HG02642 (cell line): ENCODE results near the gene TRIM29.
A peak's percentile ranks its signal among the peaks of the same experiment; 100 is the strongest.
"Not testable (repeated sequence)": the region's sequence is repeated elsewhere in the genome, so short reads cannot be mapped to it uniquely, and the experiment has no call there.

ENCODE experiments used
- ATAC-seq: cut with Tn5 transposase; IDR thresholded peaks from one replicate; pipeline ENCODE4 v1.9.1; 2021; ENCODE audit warnings: mild to moderate bottlenecking; ENCODE audit not compliant: unreplicated experiment, poor library complexity

Gene TRIM29, protein sequence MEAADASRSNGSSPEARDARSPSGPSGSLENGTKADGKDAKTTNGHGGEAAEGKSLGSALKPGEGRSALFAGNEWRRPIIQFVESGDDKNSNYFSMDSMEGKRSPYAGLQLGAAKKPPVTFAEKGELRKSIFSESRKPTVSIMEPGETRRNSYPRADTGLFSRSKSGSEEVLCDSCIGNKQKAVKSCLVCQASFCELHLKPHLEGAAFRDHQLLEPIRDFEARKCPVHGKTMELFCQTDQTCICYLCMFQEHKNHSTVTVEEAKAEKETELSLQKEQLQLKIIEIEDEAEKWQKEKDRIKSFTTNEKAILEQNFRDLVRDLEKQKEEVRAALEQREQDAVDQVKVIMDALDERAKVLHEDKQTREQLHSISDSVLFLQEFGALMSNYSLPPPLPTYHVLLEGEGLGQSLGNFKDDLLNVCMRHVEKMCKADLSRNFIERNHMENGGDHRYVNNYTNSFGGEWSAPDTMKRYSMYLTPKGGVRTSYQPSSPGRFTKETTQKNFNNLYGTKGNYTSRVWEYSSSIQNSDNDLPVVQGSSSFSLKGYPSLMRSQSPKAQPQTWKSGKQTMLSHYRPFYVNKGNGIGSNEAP

DNA sequence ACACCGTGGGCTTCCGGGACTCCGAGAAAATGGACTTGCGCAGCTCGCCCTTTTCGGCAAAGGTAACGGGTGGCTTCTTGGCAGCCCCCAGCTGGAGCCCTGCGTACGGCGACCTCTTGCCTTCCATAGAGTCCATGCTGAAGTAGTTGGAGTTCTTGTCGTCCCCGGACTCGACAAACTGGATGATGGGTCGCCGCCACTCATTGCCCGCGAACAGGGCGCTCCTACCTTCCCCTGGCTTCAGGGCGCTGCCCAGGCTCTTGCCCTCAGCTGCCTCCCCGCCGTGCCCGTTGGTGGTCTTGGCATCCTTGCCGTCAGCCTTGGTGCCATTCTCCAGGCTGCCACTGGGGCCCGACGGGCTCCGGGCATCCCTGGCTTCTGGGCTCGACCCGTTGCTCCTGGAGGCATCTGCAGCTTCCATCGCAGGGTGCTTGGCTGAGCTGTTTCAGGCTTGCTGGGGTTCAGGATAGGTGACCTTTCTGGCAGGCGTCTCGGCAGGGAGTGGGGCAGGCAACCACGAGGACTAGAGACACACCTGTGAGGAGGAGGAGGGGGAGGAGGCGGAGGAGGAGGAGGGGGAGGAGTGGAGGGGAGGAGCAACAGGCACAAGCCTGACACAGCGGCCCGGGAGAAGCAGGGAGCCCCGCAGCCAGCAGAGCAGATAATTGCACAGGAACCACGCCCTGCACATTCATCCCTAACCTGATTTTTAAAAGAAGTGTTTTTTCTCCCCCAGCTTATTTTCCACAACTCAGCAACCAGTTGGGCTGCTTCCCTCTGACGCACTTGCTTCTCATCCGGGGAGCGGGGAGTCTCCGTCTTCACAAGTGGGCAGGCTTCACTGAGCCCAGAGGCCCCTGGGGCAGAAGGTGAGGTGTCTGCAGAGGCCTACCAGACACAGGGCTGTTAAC is at the start of gene TRIM29:
Gene TRIM29, minus strand, starts transcription at position 503 of the 911 bp plus-strand sequence. Its CDS starts 82 bp downstream, at position 421.
- ATAC-seq = no peak

DNA sequence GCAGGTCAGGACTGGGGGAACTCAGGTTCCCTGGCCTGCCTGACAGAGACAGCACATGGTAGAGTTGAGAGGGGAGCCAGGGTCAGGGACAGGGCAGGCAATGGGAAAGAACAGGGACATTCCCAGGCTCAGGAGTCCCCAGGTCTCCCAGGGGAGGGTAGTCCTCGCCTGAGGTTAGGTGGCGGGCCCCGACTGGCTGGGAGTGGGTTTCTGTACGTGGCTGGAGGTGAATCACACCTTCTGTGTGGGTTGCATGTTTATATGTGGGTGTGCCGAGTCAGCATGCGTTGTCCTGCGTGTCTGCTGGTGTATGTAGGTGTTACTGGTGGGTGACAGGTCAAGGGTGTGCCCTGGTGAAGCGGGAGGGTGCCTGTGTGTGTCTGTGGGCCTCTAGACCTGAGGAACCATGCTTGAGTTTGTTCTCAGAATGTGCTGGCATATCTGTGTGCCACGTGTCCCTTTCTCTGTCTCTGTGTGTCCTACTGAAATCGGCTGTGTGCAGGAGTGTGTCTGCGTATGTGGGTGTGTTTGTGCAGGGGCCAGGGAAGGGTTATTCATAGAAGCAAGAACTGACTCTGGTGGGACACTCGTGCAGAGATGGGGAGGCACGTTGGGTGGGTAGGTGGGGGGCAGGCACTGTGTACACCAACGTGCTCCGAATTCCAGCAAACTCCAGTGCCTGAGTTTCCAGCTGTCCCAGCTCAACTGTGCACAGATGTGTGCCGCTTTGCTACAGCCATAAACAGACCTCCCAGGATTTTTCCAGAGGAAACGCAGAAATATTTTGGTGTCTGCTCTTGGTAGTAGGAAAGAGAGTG is 49.1 kb upstream of the TRIM29 start:
- peak; percentile 58 for ATAC-seq

DNA sequence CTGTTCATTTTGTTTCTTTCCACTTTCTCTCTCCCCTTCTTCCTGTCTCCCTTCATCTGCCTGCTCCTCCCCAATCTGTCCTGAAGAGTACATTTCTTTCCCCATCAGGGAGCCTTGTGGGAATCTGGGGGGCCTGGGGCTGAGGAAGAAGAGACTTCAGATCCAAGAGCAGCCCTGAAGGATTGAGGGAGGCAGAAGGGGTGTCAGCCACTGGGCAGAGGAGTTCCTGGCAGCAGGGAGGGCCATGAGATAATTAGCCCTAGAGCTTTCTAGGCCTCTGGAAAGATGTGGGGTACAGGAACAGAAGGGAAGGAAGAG is 48.5 kb upstream of the TRIM29 start:
- ATAC-seq = no peak

DNA sequence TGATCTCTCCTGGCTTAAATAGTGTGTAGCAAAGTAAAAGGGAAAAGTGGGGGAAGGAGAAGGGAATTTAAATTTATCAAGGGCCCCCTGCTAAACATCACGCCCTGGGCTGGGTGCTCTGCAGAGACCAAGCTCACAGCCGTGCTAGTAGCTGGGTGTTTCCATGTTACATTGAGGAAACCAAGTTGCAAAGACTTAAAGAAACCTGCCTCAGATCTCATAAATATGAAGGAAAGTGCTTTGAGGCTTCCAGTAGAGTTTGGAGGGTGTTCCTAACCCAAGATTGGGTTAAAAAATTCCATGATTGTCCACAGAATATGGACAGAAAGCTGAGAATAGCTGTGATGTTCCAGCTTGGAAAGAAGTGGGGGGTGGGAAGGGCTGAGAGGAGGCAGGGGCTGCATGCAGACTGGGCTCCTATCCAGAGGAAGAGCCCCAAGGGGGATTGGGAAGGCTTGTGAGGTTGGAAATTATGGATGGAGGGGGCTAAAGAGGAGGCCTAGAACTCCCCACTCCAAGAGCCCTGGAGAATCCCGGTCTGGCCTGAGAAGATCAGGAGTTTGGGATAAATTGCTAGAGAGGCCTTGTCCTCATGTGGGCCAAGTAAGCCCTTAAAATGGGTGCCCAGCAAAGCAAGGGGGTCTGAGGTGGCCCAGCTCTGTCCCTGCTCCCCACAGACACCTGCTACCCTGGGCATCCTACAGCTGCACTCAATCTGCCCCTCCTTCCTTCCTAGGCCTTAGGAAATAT is 48.0 kb upstream of the TRIM29 start:
- ATAC-seq = no peak

DNA sequence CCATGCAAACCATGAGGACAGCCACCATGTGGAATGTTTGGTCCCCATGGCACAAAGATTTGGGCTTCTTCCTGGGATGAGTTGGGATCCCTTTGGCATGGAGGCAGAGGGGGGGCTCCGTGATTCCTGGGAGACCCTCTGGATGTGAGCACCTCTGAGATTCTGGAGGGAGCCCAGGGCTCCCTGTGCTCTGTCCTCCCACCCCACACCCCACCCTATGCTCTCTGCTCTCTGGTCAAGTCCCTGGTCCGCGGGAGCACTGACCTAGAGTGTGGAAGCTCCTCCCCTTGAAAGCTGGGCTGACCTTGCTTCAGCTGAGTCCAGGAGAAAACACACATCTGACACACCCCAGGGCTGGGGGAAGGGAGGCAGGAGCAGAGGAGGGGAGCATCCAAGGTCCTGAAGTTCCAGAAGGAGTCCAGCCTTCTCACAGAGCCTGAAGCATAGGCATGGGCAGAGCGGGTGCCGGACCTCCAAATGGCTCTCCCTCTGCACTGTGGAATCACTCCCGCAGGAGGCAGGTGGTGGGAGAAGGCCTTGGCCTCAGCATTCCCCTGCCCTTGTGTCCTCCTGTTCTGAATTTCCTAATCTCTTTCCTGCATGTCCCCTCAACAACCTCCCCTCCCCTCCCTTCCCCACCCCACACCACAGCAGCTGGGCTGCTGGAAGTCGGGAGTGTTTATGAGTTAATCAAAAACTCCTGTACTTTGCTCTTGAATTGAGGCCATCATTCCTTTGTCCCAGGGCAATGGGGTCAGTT is 47.2 kb upstream of the TRIM29 start:
- ATAC-seq = no peak

DNA sequence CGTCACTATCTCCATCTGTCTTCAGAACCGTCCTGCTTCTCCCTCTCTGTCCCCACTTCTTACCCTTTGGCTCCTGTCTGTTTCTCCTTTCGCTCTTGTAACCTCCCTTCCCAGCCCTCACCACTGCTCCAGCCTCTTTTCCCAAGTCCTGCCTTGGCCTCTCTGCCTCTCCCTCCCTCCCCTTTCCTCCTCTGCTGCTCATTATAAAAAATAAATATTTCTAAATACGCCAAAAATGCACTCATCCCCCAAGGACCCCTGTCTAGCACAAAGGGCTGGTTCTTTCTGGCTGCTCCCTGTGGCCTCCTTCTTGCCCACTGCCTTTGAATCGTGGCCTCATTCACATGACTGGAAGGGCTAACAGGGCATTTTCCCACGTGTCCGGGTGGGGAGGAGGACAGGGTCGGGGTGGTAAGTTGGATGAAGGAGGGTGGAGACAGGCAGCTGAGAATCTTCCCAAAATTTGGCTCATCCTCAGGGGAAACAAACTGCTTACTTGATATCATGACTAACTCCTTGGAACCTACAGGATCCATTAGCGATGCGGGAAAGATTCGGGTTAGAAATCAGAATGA is 46.5 kb upstream of the TRIM29 start:
- no peak for ATAC-seq

DNA sequence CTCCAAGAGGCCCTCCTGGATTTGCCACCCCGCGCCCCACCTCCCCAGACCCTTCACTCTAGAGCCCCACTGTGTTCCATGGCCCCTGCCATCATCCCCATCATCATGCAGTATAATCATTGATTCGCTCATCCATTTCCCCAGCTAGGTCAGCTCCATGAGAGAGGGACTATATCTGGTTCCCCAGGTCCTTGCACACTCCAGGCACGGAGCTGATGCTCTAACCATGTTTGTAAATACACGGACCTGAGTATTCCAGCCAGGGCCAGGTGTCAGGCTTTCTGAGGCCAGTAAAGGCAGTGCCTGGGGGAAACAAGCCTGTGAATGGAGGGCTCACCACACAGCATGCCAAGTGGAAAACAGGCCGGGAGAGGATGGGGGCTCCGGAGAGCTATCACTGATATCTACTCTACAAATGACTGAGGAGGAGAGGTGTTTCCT is 45.8 kb upstream of the TRIM29 start:
- ATAC-seq = no peak

DNA sequence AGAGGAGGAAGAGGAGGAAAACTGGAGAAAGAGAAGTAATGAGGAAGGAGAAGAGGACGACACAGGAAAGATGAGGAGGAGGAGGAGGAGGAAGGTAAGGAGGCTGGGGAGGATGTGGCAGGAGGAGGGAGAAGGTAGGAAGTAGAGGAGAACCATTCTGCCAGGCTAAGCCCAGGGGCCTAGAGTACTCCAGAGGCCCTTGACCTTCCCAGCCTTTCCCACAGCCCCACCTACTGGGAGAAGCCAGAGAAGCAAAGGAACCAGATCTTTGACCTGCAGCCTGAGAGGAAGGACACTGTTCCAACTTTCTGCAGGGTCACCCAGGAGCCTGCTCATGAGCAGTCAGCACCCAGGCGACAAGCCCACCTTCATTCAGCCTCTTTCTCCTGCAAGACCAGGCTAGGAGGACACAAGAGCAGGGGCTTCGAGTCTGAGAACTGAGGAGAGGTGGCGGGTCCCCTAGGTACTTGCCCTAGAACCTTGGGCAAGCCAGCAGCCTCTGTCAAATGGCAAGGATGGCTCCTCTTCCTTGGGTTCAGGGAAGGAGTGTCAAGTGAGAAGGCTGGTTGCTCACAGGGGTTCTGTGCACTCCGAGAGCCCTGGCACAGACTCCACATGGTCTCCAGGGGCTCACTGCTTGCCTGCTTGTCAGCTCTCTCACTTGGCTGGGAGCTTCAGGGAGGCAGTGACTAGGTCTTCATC is 45.0 kb upstream of the TRIM29 start:
- no peak for ATAC-seq

DNA sequence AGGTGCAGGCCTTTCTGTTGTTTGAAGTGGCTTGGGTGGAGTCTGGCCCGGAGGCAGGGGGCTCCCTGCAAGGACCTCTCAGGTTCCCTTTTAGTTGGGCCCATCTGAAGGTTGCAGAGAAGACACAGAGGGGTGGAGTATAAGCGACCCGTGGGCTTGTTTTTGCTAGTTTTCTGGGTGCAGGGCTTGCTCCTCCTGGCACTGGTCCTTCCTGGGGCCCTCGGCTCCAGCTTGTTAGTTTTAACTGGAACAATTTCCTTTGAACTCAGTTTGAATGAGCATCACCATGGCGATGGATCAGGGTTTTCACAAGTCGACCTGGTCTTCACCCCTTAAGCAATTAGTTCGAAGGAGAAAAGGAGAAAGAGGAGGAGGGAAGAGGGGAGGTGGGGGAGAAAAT is 44.5 kb upstream of the TRIM29 start:
- ATAC-seq = no peak

DNA sequence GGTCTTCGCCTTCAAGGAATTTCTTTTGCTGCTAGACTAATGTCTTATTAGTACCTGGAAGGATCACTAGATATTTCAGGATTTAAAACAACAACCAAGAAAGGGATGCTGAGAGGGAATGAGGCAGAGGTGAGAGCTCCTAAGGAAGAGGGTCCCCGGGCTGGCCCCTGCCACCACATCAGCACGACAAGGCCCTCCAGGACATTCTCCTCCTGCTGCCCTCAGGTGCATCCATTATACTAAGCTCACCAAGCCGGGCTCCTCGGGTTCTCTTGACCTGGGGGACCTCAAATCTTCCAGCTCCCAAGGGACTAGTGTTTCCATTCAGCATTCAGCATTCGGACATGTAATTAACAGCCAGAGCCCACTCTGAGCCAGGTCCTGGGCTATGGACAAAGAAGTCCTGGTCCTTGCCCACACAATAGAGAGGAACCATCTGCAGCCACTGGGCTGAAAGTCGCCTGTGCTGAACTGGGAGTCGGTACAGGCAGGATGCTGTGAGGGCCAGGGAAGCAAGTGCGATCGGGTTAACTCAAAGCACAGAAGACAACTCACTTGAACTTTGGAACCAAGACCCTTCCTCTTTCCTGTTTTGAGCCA is 43.6 kb upstream of the TRIM29 start:
- no peak for ATAC-seq

DNA sequence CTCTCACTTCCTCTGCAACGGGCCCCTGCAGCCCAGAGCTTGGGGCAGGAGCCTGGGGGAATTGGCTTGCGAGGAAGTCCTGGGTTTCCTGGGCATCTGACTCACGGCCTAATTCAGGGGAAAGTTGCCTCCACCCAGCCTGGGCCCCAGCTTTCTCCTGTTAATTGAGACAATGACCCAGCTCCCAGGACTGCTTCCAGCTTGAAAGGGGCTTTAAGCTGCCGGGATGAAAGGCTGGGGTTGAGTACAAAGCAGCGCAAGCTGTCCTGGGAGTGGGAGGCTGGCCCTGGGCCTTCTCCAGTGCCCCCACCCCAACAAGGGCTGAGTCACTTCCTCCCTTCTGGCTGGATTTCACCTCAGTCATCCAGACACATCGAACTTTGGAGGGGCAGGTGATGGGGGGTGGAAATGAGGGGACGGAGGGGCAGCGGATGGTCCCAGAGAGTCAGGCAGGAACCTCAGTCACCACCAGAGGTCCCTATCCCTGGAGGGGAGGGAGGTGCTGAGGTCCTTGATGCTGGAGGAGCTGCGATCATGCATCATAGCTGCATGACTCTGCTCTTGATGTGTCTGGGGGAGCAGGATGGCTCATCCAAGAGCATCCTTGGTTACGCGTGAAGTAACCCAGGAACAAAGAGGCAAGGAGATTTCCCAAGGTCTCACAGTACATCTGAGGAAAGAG is 42.8 kb upstream of the TRIM29 start:
- ATAC-seq = no peak

DNA sequence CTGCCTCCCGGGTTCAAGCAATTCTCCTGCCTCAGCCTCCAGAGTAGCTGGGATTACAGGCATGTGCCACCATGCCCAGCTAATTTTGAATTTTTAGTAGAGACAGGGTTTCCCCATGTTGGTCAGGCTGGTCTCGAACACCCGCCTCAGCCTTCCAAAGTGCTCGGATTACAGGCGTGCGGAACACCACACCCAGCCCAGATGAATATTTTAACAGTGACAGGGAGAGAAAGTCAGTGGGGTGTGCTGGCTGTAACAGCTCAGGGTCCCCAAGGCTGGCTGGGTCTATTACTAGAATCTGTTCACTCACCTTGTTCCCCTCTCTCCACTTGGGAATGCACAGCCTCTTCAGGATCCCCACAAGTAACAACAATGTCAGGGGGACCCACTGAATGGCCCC is 42.1 kb upstream of the TRIM29 start:
- ATAC-seq = not testable (repeated sequence)

DNA sequence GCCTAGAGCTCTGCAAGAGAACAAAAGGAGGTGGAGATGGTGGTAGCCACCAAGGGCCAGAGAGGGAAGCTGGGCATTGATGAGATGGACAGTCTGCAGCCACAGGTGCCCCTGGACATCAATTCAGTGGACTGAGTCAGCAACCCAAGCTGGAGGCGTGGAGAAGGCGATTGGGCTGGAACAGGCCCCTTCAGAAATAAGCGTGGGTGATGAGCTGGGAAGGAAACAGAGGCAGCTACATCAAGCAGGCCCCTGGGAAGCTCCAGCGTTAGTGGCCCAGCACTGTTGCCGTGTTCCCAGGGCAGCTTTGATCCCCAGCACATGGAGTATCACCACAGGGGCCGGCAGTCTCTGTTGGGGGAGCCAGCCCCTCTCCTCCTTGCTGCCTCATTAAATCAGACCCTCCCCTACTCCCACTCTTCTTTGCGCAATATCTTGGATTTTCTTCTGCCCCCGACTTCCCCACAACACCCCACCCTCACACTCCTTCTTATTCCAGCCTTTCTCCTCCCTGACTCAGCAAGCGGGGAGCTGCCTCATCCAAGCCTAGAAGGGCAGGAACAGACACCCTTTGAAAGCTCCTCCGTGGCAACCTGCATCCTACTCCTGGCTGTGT is 41.3 kb upstream of the TRIM29 start:
- ATAC-seq = no peak

DNA sequence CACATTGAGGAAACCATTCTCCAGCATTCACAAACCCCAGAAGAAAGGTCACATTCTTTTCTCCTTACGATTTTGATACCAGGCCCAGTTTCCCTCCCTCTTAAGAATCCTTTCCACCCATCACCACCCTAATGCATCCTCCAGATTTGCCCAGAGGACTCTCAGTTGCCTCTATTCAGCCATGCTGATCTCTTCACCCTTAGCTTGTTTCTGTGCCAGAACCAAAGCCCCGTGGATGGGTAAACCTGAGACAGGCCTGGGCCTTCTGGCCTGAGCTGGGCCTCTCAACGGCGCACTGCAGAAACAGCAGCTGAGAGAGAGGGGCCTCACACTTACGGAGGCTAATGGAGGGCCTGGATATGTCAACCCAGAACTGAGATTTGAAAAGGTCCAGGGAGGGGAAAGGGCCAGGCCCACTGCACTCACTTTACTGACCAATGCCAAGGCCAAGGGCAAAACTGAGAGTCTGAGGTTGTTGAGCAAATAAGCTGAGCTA is 40.7 kb upstream of the TRIM29 start:
- ATAC-seq = no peak

DNA sequence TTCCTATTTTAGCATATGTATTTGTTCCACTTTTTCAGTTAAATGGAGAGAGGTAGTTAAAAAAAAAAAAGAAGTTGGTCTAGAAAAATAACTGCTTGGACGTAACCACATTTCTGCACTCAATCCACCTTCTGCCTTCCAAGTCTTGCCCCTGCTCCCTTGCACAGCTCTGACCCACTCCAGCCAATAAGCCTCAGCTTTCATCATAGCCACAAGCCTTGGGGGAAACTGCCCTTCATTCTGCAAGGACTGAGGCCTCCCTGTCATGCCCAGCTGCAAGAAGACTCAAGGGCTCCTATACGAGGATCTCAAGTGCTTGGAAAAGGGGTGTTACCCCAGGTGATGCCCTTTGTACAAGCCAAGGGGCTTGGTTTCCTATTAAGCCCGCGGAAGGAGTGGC is 37.0 kb upstream of the TRIM29 start:
- ATAC-seq = no peak

DNA sequence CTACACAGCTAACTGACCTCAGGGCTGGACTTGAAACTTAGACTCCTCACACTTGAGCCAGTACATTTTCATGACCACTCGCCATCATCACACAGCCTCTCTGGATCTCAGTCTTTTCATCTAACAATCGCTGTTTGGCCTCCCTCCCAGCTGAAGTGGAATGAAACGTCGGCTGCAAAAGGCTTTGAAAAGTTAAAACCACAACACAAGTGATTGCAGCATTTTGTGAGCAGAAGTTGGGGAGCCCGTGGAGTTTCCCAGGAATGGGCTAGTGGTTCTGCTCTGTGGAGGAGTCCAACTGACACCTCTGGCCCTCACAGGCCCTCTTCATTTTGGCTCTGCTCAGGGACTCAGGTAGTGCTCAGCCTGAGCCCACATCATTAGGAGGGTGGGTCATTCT is 35.9 kb upstream of the TRIM29 start:
- no peak for ATAC-seq
